K562 (cell line): Measurements from ENCODE around the gene CNTROB. TPM values are rescaled to one million over a fixed set of nuclear protein-coding genes. Genes with fewer than 3 reads are reported as not detected.

Experiments used
- FIP1L1 ChIP-seq: fragments of 200-400 bp; formaldehyde crosslinking; IDR thresholded peaks from 2 replicates; pipeline ENCODE4 v1.6.1; 2018; ENCODE audit warnings: mild to moderate bottlenecking, low read depth, low read length; ENCODE audit not compliant: poor library complexity, severe bottlenecking
- PHB2 ChIP-seq: fragments of 450-650 bp; IDR thresholded peaks from 2 replicates; pipeline ENCODE4 v1.6.1; 2017; ENCODE audit warnings: low read depth
- PML ChIP-seq: IDR thresholded peaks from 2 replicates; pipeline ENCODE4 v1.6.1; 2012; ENCODE audit warnings: low read length, inconsistent platforms
- SMARCC2 ChIP-seq: fragments of 450-650 bp; IDR thresholded peaks from 2 replicates; pipeline ENCODE4 v1.6.1; 2017; ENCODE audit warnings: antibody characterized with exemption, moderate library complexity, mild to moderate bottlenecking, low read depth
- ZKSCAN1 ChIP-seq: fragments of 150-350 bp; IDR thresholded peaks from 2 replicates; pipeline ENCODE4 v1.6.1; 2016; ENCODE audit warnings: low read depth, low read length
- ZNF175 ChIP-seq: fragments of 200-800 bp; sonication (Bioruptor generic); IDR thresholded peaks from 2 replicates; pipeline ENCODE4 v1.6.1; 2016; ENCODE audit warnings: low read depth, mild to moderate bottlenecking, missing genetic modification characterization, missing compliant biosample characterization
- ZNF282 ChIP-seq: sonication (generic); formaldehyde crosslinking; IDR thresholded peaks from 2 replicates; pipeline ENCODE4 v1.8.1; 2023; ENCODE audit warnings: missing genetic modification reagents
- ZNF778 ChIP-seq: fragments of 450-650 bp; formaldehyde crosslinking; IDR thresholded peaks from 2 replicates; pipeline ENCODE4 v1.4.0; 2020; ENCODE audit warnings: mild to moderate bottlenecking, moderate library complexity
- ZSCAN29 ChIP-seq: fragments of 450-650 bp; IDR thresholded peaks from 2 replicates; pipeline ENCODE4 v1.6.1; 2017
- polyA plus RNA-seq, 8 experiments: library from polyadenylated mRNA; depleted of rRNA in 4 of 8; stranded (reverse) in 5 of 8; unstranded in 3 of 8; fragments of >200 nt; fragmentation: Nextera tagmentation in 2 of 8; fragmentation: Illumina TruSeq in 1 of 8; extraction: Ambion mirVana in 2 of 8; extraction: Trizol in 1 of 8; gene quantifications; 2 replicates each; pipeline versions ENCODE4 v1.2.1 to v1.2.3, GENCODE V29; 2011 to 2014; ENCODE audit warnings: inconsistent platforms in 1 of 8, missing spikeins in 1 of 8
- total RNA-seq, 7 experiments: library from RNA; depleted of rRNA in 6 of 7; stranded (reverse); fragments of >200 nt in 6 of 7; fragmentation: Illumina TruSeq in 2 of 7; extraction: Trizol in 2 of 7; gene quantifications; 2 replicates each; pipeline versions ENCODE4 v1.2.1 to v1.2.3, GENCODE V29; 2011 to 2021; ENCODE audit warnings: low replicate concordance in 1 of 7
- TF ChIP-seq, protein P1 (sequence below): fragments of 450-650 bp; IDR thresholded peaks from 2 replicates; pipeline ENCODE4 v1.6.1; 2016; ENCODE audit warnings: mild to moderate bottlenecking
- TF ChIP-seq, protein P2 (sequence below): fragments of 250-450 bp; sonication (Bioruptor Pico); IDR thresholded peaks from 2 replicates; pipeline ENCODE4 v1.8.0; 2021; ENCODE audit warnings: borderline replicate concordance, mild to moderate bottlenecking, moderate library complexity; ENCODE audit not compliant: poor library complexity, severe bottlenecking
- TF ChIP-seq, protein P3 (sequence below): fragments of 150-350 bp; conservative IDR thresholded peaks from 2 replicates; pipeline ENCODE4 v1.6.1; 2014; ENCODE audit warnings: low read length
- TF ChIP-seq, protein P4 (sequence below): sonication (generic); formaldehyde crosslinking; IDR thresholded peaks from 2 replicates; pipeline ENCODE4 v1.8.0; 2022; ENCODE audit warnings: mild to moderate bottlenecking, missing genetic modification reagents
- TF ChIP-seq, protein P5 (sequence below): fragments of 200-400 bp; formaldehyde crosslinking; IDR thresholded peaks from 2 replicates; pipeline ENCODE4 v1.6.1; 2017; ENCODE audit warnings: mild to moderate bottlenecking, low read depth, low read length, moderate library complexity
- TF ChIP-seq, protein P6 (sequence below): fragments of 250-450 bp; sonication (Bioruptor Pico); IDR thresholded peaks from 2 replicates; pipeline ENCODE4 v1.5.0; 2022; ENCODE audit warnings: mild to moderate bottlenecking

Gene CNTROB
- total and polyA plus RNA-seq, 9 of the 15 experiments (the other 6 are each of a cell fraction or from before 2014, with no cell fraction given): 1.9 to 33.3 (median 23.0) TPM

DNA sequence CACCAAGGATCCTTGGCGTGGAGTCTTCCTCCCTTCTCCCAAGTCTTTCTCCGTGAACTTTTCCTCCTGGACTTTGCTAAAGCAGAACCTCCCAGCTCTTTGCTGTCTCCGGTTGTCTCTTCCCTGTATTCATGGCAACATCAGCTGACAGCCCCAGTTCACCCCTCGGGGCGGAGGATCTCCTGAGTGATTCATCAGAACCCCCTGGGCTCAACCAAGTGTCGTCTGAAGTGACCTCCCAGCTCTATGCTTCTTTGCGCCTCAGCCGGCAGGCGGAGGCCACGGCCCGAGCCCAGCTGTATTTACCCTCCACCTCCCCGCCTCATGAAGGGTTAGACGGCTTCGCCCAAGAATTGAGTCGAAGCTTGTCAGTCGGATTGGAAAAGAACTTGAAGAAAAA, 943 bp downstream of the CNTROB start (continued):
- TF ChIP-seq FIP1L1 (no peak), SMARCC2 (no peak), PHB2 (no peak), PML (no peak), ZNF175 (no peak), ZNF778 (CRISPR knock-in tag) (no peak), ZNF282 (CRISPR knock-in tag) (no peak), ZSCAN29 (no peak), ZKSCAN1 (no peak)
- TF ChIP-seq, protein P1, sequence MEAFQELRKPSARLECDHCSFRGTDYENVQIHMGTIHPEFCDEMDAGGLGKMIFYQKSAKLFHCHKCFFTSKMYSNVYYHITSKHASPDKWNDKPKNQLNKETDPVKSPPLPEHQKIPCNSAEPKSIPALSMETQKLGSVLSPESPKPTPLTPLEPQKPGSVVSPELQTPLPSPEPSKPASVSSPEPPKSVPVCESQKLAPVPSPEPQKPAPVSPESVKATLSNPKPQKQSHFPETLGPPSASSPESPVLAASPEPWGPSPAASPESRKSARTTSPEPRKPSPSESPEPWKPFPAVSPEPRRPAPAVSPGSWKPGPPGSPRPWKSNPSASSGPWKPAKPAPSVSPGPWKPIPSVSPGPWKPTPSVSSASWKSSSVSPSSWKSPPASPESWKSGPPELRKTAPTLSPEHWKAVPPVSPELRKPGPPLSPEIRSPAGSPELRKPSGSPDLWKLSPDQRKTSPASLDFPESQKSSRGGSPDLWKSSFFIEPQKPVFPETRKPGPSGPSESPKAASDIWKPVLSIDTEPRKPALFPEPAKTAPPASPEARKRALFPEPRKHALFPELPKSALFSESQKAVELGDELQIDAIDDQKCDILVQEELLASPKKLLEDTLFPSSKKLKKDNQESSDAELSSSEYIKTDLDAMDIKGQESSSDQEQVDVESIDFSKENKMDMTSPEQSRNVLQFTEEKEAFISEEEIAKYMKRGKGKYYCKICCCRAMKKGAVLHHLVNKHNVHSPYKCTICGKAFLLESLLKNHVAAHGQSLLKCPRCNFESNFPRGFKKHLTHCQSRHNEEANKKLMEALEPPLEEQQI: no peak
- TF ChIP-seq, protein P2, sequence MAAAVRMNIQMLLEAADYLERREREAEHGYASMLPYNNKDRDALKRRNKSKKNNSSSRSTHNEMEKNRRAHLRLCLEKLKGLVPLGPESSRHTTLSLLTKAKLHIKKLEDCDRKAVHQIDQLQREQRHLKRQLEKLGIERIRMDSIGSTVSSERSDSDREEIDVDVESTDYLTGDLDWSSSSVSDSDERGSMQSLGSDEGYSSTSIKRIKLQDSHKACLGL (CRISPR knock-in tag): no peak
- TF ChIP-seq, protein P3, sequence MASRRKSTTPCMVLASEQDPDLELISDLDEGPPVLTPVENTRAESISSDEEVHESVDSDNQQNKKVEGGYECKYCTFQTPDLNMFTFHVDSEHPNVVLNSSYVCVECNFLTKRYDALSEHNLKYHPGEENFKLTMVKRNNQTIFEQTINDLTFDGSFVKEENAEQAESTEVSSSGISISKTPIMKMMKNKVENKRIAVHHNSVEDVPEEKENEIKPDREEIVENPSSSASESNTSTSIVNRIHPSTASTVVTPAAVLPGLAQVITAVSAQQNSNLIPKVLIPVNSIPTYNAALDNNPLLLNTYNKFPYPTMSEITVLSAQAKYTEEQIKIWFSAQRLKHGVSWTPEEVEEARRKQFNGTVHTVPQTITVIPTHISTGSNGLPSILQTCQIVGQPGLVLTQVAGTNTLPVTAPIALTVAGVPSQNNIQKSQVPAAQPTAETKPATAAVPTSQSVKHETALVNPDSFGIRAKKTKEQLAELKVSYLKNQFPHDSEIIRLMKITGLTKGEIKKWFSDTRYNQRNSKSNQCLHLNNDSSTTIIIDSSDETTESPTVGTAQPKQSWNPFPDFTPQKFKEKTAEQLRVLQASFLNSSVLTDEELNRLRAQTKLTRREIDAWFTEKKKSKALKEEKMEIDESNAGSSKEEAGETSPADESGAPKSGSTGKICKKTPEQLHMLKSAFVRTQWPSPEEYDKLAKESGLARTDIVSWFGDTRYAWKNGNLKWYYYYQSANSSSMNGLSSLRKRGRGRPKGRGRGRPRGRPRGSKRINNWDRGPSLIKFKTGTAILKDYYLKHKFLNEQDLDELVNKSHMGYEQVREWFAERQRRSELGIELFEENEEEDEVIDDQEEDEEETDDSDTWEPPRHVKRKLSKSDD: no peak
- TF ChIP-seq, protein P4, sequence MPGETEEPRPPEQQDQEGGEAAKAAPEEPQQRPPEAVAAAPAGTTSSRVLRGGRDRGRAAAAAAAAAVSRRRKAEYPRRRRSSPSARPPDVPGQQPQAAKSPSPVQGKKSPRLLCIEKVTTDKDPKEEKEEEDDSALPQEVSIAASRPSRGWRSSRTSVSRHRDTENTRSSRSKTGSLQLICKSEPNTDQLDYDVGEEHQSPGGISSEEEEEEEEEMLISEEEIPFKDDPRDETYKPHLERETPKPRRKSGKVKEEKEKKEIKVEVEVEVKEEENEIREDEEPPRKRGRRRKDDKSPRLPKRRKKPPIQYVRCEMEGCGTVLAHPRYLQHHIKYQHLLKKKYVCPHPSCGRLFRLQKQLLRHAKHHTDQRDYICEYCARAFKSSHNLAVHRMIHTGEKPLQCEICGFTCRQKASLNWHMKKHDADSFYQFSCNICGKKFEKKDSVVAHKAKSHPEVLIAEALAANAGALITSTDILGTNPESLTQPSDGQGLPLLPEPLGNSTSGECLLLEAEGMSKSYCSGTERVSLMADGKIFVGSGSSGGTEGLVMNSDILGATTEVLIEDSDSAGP (CRISPR knock-in tag): no peak
- TF ChIP-seq, protein P5, sequence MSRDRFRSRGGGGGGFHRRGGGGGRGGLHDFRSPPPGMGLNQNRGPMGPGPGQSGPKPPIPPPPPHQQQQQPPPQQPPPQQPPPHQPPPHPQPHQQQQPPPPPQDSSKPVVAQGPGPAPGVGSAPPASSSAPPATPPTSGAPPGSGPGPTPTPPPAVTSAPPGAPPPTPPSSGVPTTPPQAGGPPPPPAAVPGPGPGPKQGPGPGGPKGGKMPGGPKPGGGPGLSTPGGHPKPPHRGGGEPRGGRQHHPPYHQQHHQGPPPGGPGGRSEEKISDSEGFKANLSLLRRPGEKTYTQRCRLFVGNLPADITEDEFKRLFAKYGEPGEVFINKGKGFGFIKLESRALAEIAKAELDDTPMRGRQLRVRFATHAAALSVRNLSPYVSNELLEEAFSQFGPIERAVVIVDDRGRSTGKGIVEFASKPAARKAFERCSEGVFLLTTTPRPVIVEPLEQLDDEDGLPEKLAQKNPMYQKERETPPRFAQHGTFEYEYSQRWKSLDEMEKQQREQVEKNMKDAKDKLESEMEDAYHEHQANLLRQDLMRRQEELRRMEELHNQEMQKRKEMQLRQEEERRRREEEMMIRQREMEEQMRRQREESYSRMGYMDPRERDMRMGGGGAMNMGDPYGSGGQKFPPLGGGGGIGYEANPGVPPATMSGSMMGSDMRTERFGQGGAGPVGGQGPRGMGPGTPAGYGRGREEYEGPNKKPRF: no peak
- TF ChIP-seq, protein P6, sequence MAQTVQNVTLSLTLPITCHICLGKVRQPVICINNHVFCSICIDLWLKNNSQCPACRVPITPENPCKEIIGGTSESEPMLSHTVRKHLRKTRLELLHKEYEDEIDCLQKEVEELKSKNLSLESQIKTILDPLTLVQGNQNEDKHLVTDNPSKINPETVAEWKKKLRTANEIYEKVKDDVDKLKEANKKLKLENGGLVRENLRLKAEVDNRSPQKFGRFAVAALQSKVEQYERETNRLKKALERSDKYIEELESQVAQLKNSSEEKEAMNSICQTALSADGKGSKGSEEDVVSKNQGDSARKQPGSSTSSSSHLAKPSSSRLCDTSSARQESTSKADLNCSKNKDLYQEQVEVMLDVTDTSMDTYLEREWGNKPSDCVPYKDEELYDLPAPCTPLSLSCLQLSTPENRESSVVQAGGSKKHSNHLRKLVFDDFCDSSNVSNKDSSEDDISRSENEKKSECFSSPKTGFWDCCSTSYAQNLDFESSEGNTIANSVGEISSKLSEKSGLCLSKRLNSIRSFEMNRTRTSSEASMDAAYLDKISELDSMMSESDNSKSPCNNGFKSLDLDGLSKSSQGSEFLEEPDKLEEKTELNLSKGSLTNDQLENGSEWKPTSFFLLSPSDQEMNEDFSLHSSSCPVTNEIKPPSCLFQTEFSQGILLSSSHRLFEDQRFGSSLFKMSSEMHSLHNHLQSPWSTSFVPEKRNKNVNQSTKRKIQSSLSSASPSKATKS (CRISPR knock-in tag): no peak
